Measurements from ENCODE around the gene LTBP3. TPM values are rescaled to one million over a fixed set of nuclear protein-coding genes. Genes with fewer than 3 reads are reported as not detected.

Gene LTBP3
- polyA plus RNA-seq, 1 donor from 2014 or later, result 4.6 TPM

GRCh38 chr11:65578667-65579066 is 20.5 kb upstream of the LTBP3 start:
- no peak overlapping the region for H3K9ac ChIP-seq (ENCODE audit: low read length)
- no peaks in the 10 kb centered on the region for H3K9me2 ChIP-seq (ENCODE audit: insufficient read depth, low read length)
- no peak overlapping the region for H3K27ac ChIP-seq (ENCODE audit: low read length)
- H3K79me2 ChIP-seq (replicated peaks; ENCODE audit: insufficient read depth, low read length), result peaks cover 13% of the 10 kb centered on the region
- H4K20me1 ChIP-seq (ENCODE audit: insufficient read depth), result peaks cover 9% of the 10 kb centered on the region
- no peaks in the 10 kb centered on the region for H3K36me3 ChIP-seq (ENCODE audit: insufficient read depth, low read length)
- no peak overlapping the region for H2AFZ ChIP-seq (ENCODE audit: low read depth, low read length)
- peaks cover 7% of the 10 kb centered on the region for H3K27me3 ChIP-seq (ENCODE audit: insufficient read depth, low read depth, low read length)
- no peak overlapping the region for H3K4me2 ChIP-seq (ENCODE audit: low read length)
- no peak for TF ChIP-seq CTCF (IDR thresholded peaks at IDR 0.05; ENCODE audit: poor library complexity, severe bottlenecking)
- TF ChIP-seq RAD21 (conservative IDR thresholded peaks at IDR 0.05), result no peak
- TF ChIP-seq EZH2 (IDR thresholded peaks at IDR 0.05; ENCODE audit: borderline replicate concordance, insufficient read depth, low read length, poor library complexity, severe bottlenecking), result no peak
- no peak for TF ChIP-seq POLR2AphosphoS5 (IDR thresholded peaks at IDR 0.05)
- TF ChIP-seq SMC3 (conservative IDR thresholded peaks at IDR 0.05; ENCODE audit: poor library complexity), result no peak
- no peak for TF ChIP-seq MXI1 (conservative IDR thresholded peaks at IDR 0.05; ENCODE audit: poor library complexity, severe bottlenecking)
- no peak for TF ChIP-seq TAF1 (IDR thresholded peaks at IDR 0.05; ENCODE audit: low read depth)
- TF ChIP-seq EP300 (conservative IDR thresholded peaks at IDR 0.05; ENCODE audit: poor library complexity, severe bottlenecking), result no peak
- TF ChIP-seq REST (IDR thresholded peaks at IDR 0.05; ENCODE audit: borderline replicate concordance), result no peak
- no peaks in the 10 kb centered on the region for H3F3A ChIP-seq (ENCODE audit: insufficient read depth, low read length, poor library complexity, severe bottlenecking)
- no peaks in the 10 kb centered on the region for H3K9me3 ChIP-seq (ENCODE audit: low read length)
- H3K4me3 ChIP-seq (ENCODE audit: low read length), result no peak overlapping the region

GRCh38 chr11:65578134-65578533 is 20.0 kb upstream of the LTBP3 start:
- Histone ChIP-seq H3K4me2 (ENCODE audit: low read length) (no peak overlapping the region), H3F3A (ENCODE audit: insufficient read depth, low read length, poor library complexity, severe bottlenecking) (no peaks in the 10 kb centered on the region), H3K4me3 (ENCODE audit: low read length) (no peak overlapping the region), H3K9ac (ENCODE audit: low read length) (no peak overlapping the region), H3K27me3 (ENCODE audit: insufficient read depth, low read depth, low read length) (peaks cover 7% of the 10 kb centered on the region), H3K79me2 (replicated peaks; ENCODE audit: insufficient read depth, low read length) (peaks cover 19% of the 10 kb centered on the region), H4K20me1 (ENCODE audit: insufficient read depth) (peaks cover 14% of the 10 kb centered on the region), H3K36me3 (ENCODE audit: insufficient read depth, low read length) (no peaks in the 10 kb centered on the region), H3K9me3 (ENCODE audit: low read length) (no peaks in the 10 kb centered on the region), H2AFZ (ENCODE audit: low read depth, low read length) (no peak overlapping the region), H3K27ac (ENCODE audit: low read length) (no peak overlapping the region), H3K9me2 (ENCODE audit: insufficient read depth, low read length) (no peaks in the 10 kb centered on the region)
- TF ChIP-seq SMC3 (conservative IDR thresholded peaks at IDR 0.05; ENCODE audit: poor library complexity) (no peak), TAF1 (IDR thresholded peaks at IDR 0.05; ENCODE audit: low read depth) (no peak), EZH2 (IDR thresholded peaks at IDR 0.05; ENCODE audit: borderline replicate concordance, insufficient read depth, low read length, poor library complexity, severe bottlenecking) (no peak), RAD21 (conservative IDR thresholded peaks at IDR 0.05) (no peak), POLR2AphosphoS5 (IDR thresholded peaks at IDR 0.05) (no peak), REST (IDR thresholded peaks at IDR 0.05; ENCODE audit: borderline replicate concordance) (no peak), MXI1 (conservative IDR thresholded peaks at IDR 0.05; ENCODE audit: poor library complexity, severe bottlenecking) (no peak), EP300 (conservative IDR thresholded peaks at IDR 0.05; ENCODE audit: poor library complexity, severe bottlenecking) (no peak), CTCF (IDR thresholded peaks at IDR 0.05; ENCODE audit: poor library complexity, severe bottlenecking) (no peak)

All from neural cell (in vitro differentiated cells).